Left renal pelvis (tissue), 4 donors: ENCODE data around the gene ZNF750. TPM values are rescaled to one million over a fixed set of nuclear protein-coding genes. Genes with fewer than 3 reads are reported as not detected.

ENCODE experiments used
- DNase-seq, 4 donors: peaks; one replicate each; pipeline ENCODE4 v3.0.0-alpha.2; 2013; ENCODE audit warnings: low read depth in 4 of 4, low spot score in 3 of 4
- polyA plus RNA-seq, 4 donors: library from polyadenylated mRNA; unstranded; fragments of 120-200 nt; gene quantifications; one replicate each; pipeline ENCODE4 v1.2.1, GENCODE V29; 2013; ENCODE audit not compliant: insufficient read length in 4 of 4

ZNF750 gene
- polyA plus RNA-seq, 4 donors, result 0.30 to 2.5 (median 1.6) TPM

GRCh38 chr17:82779541-82779940, 60.3 kb downstream of the ZNF750 start:
- no peak for DNase-seq

Other genes with a start within 250 kb of the ZNF750 start
- gene WDR45B, start 191.6 kb downstream of the ZNF750 start, polyA plus RNA-seq, result 100 to 1,000 TPM in 1 of 4 donors, 10 to 100 TPM in 3; 86.2 to 104 (median 96.5) TPM
- 10 to 100 TPM; 16.9 to 24.1 (median 18.1) TPM for gene RAB40B, start 141.3 kb downstream of the ZNF750 start, polyA plus RNA-seq
- gene FN3KRP, start 123.3 kb downstream of the ZNF750 start, polyA plus RNA-seq, result 10 to 100 TPM; 43.0 to 48.9 (median 47.4) TPM
- gene FN3K, start 104.4 kb downstream of the ZNF750 start, polyA plus RNA-seq, result 10 to 100 TPM; 13.5 to 34.4 (median 25.7) TPM
- 10 to 100 TPM; 54.4 to 90.7 (median 68.7) TPM for gene TBCD, start 88.0 kb downstream of the ZNF750 start, polyA plus RNA-seq
- 10 to 100 TPM; 18.1 to 71.1 (median 41.2) TPM for gene METRNL, start 239.6 kb upstream of the ZNF750 start, polyA plus RNA-seq